ENCODE results near the gene ARHGEF2.

The ARHGEF2 gene

GRCh38 chr1:155970531-155971167 is 7.7 kb downstream of the ARHGEF2 start:
- peak; percentile 48 for DNase-seq

GRCh38 chr1:155969377-155969791 is 9.0 kb downstream of the ARHGEF2 start:
- no peak for DNase-seq

DNA sequence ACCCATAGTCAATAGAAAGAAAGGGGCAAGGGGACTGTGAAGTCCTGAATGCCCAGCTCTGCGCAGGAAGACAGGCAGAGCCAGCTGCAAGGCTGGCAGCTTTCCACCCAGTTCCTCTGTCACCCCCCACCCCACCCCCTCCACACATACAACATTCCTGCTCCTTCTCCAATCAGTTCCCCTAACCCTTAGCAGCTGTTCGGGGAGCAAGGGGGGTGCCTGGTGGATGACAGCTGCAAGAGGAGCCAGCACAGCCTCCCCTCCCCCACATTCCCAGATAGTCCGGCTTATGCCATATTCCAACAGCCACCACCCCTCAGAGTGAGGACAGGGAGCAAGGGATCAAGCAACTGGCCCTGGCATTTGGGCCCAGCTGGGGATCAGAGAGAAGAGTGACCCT is 9.7 kb downstream of the ARHGEF2 start:
- DNase-seq = no peak

GRCh38 chr1:155968051-155968400 is 10.3 kb downstream of the ARHGEF2 start:
- DNase-seq = no peak

- no peak for DNase-seq
Measured at GRCh38 chr1:155967341-155968050, 10.9 kb downstream of the ARHGEF2 start.

GRCh38 chr1:155966750-155967149 is 11.6 kb downstream of the ARHGEF2 start:
- DNase-seq = no peak

DNA sequence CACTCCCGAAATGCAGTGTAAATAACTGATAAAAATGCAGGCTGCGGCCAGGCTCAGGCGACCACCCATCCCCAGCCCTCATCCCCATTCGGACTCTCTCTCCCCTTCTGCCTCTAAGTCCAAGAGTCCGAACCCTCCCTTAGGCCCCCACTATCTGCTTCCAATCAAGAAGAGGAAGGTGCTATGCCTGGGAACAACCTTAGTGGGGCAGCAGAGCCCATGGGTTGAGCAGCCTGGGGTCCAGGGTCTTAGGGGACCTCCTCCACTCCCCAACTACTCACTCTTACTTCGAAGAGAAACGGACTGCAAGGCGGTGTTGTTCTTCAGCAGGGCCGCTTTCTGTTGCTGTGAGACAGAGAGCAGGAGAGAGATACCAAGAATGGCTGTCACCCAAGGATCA is 12.2 kb downstream of the ARHGEF2 start:
- DNase-seq = no peak

DNA sequence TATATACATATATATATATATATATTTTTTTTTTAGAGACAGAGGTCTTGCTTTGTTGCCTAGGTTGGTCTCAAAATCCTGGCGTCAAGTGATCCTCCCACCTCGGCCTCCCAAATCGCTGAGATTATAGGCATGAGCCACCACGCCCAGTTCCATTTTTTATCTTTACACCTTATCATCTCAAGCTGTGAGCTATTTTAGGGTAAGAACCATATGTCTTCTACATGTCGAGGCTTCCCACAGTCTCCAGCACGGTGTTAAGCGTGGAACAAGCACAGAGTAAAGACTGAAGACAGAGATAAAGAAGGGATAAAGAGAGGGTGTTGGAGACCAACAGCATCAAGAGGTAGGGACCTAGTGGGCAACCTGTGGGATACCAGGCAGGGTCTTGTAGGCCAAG is 14.2 kb downstream of the ARHGEF2 start:
- no peak for DNase-seq

GRCh38 chr1:155962599-155963211 is 15.6 kb downstream of the ARHGEF2 start:
- no peak for DNase-seq

GRCh38 chr1:155961937-155962336 is 16.4 kb downstream of the ARHGEF2 start:
- no peak for DNase-seq

GRCh38 chr1:155960081-155960745 is 18.1 kb downstream of the ARHGEF2 start:
- DNase-seq = no peak

DNA sequence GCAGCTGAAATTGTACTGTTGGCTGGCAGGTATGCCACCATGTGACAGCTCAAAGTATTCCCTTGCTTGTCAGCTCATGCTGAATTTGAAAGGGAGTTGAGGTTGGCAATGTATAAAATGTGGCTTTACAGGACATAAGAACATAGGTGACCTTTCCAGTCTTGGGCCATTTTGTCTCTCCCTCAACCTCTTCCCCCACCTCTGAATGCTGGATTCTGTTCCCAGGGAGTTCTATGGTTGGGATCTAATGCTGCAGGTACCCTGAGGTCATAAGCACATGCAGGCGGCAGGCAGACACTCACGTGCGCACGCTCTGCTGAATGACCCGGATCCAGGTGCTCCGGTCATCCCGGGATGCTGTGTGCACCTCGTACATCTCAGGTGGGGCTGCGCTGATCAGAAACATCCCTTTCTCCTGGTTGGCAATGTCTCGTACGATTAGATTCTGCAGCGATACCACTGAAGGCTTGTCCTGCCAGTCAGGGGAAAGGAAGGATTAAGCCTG is 20.9 kb downstream of the ARHGEF2 start:
- DNase-seq = no peak

DNA sequence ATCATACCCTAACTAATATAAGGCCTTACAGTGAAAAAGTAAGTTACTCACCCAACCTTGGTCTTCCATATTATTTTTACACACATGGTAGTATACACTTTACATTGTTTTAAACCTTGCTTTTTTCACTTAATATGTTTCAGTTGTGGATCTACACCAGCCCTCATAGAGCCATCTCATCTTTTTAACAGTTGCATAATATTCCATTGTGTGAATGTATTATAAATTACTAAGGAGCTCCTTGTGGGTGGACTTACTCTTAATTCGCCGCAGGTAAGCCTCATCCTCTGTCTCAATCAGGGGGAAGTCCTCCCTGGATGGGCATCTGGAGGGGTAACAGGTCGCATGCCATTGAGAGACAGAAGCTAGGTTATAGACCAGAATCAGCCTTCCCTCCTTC is 23.7 kb downstream of the ARHGEF2 start:
- no peak for DNase-seq

DNA sequence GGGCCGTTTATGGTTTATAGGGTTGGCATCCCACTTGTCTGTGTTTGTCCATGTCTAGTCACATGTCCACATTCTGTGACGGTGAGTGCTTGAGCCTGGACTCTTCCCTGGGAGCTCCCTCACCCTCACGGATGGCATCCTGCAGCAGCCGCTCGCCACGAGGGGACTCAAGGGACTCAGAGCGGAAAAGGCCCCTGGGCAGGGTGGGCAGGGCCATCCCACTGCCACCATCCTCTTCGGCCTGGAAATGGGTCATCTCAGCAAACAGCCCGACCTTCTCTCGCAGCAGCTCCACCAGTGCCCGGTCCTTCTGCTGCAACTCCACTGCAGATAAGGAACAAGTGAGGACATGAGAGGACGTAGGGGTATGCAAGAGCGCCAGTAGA is 25.8 kb downstream of the ARHGEF2 start:
- no peak for DNase-seq

GRCh38 chr1:155951753-155952504 is 26.4 kb downstream of the ARHGEF2 start:
- DNase-seq = no peak

DNA sequence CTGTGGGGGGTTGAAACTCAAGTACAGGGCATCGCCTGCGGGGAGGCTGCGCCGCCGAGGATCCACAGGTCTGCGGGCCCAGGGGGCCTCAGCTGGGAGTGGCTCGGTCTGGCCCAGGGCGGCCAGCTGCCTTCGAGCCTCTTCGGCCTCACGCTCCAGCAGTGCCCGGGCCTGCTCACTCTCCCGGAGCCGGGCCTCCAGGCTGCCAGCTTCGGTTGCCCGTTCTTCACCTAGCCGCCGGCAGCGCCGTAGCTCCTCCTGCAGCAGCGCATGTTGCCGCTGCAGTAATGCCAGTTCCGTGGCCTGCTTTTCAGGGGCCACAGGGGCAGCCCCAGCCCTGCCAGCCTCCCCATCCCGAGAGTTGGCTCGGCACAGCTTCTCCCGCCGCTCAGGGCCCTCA is 27.5 kb downstream of the ARHGEF2 start:
- no peak for DNase-seq

DNA sequence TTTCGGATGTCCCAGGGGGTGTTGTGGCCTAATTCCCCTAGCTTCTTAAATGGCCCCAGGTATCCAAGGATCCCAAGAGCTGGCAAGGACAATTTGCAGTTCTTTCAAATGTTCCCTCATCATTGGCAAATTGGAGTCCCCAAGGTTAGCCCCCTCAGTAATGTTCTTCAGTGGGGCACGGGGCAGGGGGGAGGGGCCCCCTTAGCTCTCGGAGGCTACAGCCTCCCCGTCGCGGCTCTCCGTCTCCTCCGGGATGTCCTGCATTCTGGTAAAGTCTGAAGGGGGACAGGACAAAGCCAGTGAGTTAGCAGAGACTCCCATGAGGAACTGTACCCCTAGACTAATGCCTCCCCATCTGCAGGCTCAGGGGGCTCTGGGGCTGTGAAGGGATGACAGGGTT is 30.6 kb downstream of the ARHGEF2 start:
- no peak for DNase-seq

GRCh38 chr1:155947292-155947691 is 31.1 kb downstream of the ARHGEF2 start:
- no peak for DNase-seq

- no peak for DNase-seq
Measured at GRCh38 chr1:155946633-155947219, 31.6 kb downstream of the ARHGEF2 start.

GRCh38 chr1:155944444-155944799 is 33.9 kb downstream of the ARHGEF2 start:
- DNase-seq = no peak

- DNase-seq = no peak
Measured at GRCh38 chr1:155942578-155943141, 35.7 kb downstream of the ARHGEF2 start.

DNA sequence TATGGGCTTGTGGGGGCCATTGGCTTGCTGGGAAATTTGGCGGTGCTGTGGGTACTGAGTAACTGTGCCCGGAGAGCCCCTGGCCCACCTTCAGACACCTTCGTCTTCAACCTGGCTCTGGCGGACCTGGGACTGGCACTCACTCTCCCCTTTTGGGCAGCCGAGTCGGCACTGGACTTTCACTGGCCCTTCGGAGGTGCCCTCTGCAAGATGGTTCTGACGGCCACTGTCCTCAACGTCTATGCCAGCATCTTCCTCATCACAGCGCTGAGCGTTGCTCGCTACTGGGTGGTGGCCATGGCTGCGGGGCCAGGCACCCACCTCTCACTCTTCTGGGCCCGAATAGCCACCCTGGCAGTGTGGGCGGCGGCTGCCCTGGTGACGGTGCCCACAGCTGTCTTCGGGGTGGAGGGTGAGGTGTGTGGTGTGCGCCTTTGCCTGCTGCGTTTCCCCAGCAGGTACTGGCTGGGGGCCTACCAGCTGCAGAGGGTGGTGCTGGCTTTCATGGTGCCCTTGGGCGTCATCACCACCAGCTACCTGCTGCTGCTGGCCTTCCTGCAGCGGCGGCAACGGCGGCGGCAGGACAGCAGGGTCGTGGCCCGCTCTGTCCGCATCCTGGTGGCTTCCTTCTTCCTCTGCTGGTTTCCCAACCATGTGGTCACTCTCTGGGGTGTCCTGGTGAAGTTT is 36.4 kb downstream of the ARHGEF2 start:
- no peak for DNase-seq

Measured in stimulated activated CD4-positive, alpha-beta T cell treated with anti-CD3 and anti-CD28 coated beads, Interleukin-1b, Interleukin-23, amount 100 ng/mL, for 48 hours (primary cell).